Stimulated activated CD4-positive, alpha-beta T cell treated with anti-CD3 and anti-CD28 coated beads, Interleukin-4, amount 100 ng/mL, for 1 hour (primary cell): ENCODE data around the gene BBS1.
"Not testable (repeated sequence)": the region's sequence is repeated elsewhere in the genome, so short reads cannot be mapped to it uniquely, and the experiment has no call there.

Experiments used
- DNase-seq: peaks from one replicate; pipeline ENCODE4 v3.0.0-alpha.2; 2020

The BBS1 gene

DNA sequence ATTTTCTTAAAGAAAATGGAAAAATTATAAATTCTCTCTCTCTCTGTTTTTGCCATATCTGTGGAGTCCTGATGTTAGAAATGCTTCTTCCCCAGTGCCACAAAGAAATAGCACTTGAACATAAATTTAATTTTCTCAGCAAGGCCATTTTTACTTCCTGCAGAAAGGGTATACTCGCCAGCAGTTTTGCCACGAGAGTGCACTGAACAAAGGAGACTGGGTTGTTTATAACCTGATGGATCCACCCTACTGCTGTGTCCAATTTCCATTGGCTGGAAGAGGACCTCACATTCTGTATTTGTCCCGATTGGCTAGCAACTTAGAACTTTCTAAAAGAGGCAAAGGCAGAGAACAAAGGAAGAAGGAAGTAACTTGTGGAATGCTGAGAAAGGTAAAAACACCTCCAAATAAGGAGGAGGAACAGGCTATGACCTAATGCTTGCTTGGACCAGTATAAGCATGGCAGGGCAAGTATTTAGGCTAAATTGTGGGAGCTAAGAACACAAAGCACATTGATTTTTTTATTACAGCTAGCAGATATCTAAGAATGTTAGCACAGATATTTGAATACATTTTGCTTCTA, 72.2 kb downstream of the BBS1 start:
- not testable (repeated sequence) for DNase-seq
